Fibroblast of peridontal ligament (primary cell): ENCODE data around the gene RNF138.
"Not testable (repeated sequence)": the region's sequence is repeated elsewhere in the genome, so short reads cannot be mapped to it uniquely, and the experiment has no call there.

Source experiments
- DNase-seq: peaks from one replicate; pipeline ENCODE4 v3.0.0-alpha.2; 2010; ENCODE audit errors: extremely low read depth

Gene RNF138

GRCh38 chr18:32173654-32174053, 82.0 kb downstream of the RNF138 start:
- no peak for DNase-seq

- no peak for DNase-seq
Measured at GRCh38 chr18:32174719-32175118, 83.0 kb downstream of the RNF138 start.

- DNase-seq, result no peak
Measured at GRCh38 chr18:32175265-32175664, 83.6 kb downstream of the RNF138 start.

GRCh38 chr18:32176745-32177144, 85.1 kb downstream of the RNF138 start:
- DNase-seq, result not testable (repeated sequence)

GRCh38 chr18:32177530-32177929, 85.9 kb downstream of the RNF138 start:
- no peak for DNase-seq
